ENCODE results near the gene NCOR2.
A peak's percentile ranks its signal among the peaks of the same experiment; 100 is the strongest.

NCOR2 gene

DNA sequence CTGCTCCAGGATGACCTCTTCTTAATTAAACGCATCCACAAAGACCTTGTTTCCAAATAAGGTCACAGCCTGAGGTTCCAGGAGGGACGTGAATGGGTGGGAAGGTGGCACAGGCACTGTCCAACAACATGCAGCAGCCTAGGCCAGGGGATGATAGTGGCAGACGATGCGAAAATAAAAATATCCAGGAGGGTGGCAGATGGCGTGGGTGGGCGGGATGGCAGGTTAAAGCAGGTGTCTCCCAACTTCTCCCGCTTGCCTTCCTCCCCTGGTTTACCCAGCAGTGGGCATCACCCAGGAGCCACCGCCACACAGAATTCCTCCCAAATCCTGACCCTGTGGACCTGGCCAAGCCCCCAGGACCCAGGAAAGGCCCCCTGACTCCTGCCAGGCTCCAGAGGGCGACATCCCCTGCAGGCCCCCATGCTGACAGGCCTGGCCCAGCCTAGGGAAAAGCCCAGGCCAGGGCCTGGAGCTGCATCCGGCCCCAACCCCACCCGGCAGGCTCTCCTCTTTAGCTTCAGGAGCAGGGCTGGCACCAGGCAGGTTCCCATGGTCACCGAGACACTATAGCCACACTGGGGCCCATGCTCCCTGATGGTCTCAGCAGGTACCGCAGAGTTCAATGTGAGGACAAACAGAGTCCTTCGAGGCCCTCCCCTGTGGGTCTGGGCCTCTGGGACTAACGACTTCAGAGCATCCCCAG, 9.7 kb downstream of the NCOR2 start:
- no peak for DNase-seq

DNA sequence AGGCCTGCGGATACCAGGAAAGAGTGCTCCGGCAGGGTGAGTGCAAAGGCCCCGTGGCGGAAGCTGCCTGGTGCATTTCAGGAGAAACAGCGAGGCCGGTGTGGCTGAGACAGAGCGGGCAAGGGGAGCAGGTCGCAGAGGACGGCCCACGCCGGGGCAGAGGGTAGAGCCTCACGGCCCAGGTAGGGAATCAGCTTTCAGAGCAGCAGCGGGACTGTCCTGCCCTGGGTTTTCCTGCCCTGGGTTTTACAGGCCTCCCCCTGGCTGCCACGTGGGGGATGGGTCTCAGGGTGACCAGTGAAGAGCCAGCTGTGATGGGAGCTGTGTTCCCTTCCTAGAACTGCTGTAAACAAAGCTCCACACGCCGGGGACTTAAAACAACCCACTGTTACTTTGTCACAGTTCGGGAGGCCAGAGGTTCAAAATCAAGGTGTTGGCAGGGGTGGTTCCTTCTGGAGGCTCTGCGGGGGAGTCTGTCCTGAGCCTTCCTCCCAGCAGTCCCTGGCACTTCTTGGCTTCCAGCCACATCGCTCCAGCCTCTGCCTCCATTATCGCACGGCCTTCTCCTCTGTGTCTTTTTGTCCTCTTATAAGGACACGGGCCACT, 10.4 kb downstream of the NCOR2 start:
- no peak for DNase-seq

DNA sequence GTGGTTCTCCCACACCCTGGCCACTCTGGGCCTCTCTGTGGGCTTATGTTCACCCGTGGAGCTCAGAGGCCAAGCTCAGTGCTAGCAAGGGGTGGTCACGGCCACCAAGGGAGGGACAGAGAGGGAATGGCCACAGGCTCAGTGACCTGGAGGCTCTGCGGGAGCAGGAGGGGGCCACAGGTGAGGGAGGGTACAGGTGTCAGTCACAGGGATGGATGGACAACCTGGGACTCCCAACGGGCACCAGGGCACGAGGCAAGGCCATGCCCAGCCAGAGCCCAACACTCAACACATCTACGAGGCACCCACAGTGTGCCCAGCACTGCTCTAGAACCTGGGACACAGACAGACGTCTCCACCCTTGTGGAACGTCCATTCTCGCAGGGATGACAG, 11.3 kb downstream of the NCOR2 start:
- no peak for DNase-seq

DNA sequence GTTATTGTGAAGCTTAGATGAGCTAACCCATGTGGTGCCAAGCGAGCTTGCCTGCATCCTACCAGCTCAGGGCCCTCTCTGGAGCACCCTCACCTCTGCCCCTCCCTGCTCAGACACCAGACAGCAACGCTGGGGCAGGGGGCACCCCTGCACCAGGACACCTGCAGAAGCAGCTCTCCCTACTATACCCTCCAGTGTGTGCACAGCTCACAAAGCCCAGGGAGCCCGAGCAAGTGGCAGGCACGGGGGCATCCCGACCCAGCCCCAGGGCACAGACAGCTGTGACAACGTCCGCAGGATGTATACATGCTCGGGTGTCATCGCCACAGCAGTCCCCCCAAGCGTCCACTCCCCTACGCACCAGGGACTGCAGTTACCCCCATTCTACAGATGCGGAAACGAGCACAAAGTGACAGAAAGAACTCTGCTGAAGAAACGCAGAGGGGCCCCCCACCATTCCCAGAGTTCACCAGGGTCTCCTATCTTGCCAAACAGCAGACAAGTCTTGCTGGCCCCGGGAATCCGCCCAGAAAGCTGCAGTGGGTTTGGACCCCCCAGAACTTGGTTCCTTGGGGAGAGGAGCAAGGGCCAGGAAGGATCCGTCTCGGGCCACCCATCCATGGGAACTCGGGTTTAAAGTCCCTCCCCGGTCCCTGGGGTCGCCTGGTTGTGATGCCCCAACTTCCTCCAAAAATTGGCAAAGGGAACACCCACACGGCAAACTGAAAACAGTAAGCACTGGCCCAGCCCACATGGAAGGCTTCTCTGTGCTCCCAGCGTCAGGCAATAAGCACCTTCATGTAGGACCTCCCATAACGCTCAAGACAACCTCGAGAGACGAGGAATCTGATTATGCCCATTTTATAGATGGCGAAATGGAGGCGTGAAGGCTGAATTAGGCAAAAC, 12.0 kb downstream of the NCOR2 start:
- no peak for DNase-seq

DNA sequence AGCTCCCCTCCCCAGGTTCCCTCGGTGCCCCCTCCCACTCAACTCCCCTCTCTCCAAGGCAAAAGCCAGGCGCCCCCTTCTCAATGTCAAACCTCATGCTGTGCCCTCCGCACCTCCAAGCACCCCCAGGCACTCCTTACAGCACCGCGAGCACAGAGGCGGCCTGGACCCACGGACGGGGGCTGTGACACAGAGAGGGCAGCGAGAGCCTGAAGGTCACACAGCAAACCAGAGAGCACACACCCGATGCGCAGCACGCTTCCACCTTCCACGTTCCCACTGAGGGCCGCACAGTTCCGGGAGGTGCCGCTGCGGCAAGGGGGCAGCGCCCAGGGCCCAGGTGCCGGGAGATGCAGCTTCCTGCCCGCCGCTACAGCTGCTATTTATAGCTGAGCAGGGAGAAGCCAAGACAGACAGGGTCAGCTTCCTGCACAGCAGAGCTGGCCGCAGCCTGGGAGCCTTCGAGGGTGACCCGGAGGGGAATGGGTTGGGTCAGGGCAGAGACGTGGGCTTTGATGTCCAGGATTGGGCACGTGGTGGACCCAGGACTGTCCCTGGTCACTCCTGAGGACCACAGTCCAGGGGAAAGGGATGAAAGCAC, 12.9 kb downstream of the NCOR2 start:
- DNase-seq = peak; percentile 39

DNA sequence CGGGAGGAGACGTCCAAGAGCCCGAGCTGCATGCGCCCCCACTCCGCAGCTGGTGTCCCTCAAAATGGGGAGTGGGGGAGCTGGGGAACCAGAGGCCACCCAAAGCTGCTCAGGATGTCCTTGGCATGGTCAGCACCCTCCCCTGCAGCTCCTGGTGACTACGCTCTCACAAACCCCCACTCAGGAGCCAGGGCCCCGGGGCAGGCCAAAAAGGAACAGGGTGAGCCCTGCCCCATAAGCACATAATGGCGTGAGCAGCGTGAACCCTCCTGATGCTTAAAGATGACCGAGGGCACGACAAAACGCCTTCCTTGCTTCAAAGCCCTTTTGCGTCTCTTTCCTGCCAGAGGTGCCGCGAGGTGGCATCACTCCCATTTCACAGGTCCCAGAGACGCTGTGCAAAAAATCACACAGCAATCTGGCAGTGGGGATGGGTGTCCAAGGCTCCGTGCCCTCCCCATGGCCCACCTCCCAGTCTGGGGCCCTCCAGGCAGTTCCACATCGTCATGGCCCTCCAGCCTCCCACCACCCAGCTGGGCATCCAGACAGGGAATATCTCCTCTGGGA, 13.5 kb downstream of the NCOR2 start:
- no peak for DNase-seq

DNA sequence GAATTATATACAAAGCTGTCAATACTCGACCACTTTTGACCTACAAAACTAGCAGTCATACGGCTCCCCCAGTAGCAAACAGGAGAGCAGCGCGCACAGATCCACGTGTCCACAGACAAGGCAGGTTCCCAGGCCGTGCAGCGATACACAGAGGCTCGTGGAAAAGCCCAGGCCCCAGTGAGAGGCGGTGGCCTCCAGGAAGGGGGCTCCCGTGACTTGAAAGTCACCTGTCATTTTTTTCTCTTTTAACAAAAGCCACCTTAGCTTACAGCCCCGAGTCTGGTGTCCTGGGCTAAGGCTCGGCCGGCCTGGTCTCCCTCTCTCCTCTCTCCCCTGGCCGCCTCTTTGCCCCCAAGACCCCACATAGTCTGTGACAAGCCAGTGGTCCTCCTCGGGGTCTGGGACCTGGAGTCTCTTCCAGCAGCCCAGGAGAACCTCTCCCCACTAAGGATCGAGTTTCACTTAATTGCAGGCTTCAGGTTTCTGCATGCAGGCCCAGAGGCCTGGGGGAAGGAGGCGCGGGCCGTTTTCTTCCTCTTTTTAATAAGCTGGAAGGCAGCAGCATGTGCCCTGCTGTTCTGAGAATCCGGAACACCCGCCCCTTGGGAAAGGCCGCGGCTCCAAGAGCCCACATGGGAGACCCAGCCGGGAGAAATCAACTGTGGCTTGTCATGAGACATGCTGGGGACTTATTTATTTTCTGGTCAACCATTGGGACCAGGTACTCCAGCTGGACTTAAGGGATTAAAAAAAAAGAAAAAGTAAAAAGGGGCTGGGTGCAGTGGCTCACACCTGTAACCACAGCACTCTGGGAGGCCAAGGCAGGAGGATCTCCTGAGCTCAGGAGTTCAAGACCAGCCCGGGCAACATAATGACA, 15.9 kb downstream of the NCOR2 start:
- DNase-seq = peak; percentile 77

DNA sequence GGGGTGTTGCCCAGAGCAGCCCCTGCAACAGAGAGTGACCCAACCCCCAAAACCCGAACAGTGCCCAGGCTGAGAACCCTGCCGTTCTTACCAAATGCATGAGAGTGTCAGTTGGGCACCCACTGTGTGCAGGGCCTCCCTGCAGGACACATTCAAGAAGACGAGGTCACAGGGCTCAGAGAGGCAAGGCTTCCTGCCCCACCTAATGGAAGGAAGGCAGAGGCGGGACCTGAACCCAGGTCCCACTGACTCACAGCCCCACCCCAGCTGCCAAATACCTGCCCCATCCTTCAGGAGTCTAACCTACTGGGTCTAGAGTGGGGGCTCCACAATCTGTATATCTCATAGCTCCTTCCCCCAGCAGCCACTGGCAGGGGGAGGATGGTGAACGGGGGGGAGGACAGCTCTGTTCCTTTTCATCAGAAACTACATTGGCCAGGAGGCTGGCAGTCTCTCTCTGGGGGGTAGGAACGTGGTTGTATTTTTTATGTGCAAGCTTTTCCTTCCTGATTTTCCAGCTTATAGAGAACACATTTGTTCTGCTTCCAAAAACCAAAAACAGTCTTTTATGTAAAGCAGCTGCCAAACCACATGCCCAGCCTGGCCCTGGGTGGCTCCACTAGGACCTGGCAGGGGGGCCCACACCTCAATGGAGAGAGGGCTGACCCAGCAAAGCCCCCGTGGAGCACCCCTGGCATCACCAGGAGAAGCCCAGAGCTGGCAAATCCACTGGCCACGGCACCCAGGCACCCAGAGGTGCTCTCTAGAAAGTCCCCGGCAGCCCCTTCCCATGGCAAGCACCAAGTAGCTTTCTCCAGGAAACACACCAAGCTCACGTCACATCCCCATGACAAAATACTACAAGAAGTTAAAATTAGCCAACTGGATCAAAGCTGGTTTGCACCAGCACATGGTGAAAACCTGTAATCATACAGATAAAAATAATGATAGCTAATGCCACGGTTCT, 17.0 kb downstream of the NCOR2 start:
- peak; percentile 79 for DNase-seq

DNA sequence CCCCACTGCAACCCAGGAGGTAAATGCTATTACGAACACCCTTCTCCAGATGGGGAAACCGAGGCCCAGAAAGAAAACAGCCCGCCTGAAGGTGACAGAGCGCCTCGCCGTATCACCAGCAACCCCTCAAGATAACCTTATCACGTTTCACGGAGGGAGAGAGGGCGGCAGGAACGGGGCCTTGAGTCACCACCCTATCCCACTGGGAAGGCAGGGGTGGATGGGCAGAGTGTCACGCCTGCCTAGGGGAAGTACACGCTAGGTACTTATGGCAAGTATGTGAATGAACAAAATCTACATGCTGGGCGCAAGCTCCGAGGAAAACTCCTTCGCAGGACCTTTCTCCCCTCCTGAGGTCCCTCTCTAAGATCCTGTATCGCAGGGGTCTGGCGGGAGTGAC, 17.8 kb downstream of the NCOR2 start:
- no peak for DNase-seq

DNA sequence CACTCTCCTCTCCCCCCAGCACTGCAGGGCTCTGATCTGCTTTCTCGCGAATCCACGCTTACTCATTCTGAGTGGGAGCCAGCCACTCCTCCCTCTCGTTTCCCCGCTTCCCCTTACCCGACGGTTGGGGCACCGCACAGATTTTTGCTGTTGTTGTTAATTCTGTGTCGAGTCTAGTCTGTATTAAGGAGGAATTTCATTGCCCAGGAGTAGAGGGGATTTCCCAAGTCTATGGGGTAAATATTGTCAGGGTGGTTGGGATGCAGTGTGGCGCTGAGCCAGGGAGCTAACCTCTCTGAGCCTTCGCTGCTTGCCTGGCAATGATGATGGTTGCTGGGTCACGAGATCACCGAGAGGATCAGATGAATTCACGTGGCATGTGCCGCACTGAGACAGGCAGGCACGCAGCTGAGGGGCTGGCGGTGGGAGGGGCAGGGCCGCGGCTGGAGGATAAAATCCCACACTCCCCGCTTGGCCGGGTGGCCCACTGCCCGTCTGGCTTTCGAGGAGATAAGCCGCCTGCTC, 18.5 kb downstream of the NCOR2 start:
- DNase-seq = no peak

DNA sequence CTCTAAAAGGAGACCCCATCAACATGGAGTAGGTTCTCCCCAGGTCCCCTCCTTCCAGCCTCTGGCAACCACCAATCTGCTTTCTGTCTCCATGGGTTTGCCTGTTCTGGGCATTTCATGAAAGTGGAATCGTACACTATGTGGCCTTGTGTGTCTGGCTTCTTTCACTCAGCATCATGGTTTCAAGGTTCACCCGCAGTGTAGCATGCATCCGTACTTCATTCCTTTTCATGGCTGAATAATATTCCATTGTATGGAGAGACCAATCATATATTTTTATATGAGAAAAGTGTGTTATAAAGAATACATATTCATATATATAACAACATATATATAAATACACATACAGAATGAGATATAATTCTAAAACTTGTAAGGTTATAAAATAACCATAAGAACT, 19.8 kb downstream of the NCOR2 start:
- no peak for DNase-seq

DNA sequence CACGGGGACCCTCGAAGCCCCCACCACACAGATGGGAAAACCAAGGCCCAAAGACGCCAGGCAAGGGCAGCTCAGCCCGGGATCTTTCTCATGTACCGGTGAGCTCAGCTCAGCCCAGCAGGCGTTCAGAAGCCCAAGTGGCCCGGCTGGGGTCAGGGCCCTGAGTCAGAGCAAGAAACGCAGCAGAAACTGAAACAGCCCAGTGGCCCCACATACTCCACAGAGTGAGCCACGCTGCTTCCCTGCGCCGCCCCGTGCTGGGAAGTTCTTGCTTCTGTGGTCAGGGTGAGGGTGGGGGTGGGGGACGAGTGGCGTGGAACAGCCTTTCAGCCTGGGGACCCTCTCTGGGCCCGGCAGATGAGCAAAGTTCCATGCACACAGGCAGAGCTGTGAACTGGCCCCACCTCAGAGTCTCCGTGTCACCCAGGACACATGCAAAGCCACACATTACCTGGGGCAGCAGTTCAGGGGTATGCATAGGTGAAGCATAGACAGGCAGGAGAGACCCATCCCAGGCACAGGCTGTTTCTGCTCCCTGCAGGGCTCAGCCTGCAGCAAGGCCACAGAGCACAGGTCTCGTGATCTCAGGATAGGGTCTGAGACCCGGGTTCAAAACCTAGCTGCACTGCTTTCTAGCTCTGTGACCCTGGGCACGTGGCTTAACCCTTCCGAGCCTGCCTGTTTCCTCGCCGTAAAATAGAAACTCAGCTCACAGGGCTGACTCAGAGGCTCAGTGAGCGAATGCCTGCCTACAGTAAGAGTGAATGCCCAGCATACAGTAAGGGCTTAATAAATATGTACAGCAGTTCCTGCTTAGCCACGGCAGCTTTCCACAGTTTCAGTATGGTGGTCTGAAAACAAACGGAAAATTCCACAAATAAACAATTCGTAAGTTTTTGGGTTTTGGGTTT, 21.6 kb downstream of the NCOR2 start:
- DNase-seq = no peak

DNA sequence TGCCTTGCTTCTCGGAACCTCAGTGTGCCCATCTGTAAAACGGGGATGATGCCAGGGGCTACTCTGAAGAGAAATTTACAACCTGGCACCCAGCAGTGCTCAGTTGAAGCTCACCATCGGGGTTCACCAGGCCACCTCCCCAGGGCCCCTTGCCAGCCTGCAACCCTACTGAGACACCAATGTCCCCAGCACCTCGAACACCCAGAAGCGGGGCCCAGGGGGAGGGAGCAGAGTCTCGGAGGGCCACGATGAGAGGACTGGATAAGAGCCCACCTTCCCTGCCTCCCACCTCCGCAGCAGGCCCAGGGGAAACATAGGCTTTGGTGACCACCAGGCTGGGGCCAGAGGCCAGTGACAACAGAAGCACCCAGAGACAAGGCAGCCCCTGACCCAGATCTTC, 22.4 kb downstream of the NCOR2 start:
- DNase-seq = no peak

DNA sequence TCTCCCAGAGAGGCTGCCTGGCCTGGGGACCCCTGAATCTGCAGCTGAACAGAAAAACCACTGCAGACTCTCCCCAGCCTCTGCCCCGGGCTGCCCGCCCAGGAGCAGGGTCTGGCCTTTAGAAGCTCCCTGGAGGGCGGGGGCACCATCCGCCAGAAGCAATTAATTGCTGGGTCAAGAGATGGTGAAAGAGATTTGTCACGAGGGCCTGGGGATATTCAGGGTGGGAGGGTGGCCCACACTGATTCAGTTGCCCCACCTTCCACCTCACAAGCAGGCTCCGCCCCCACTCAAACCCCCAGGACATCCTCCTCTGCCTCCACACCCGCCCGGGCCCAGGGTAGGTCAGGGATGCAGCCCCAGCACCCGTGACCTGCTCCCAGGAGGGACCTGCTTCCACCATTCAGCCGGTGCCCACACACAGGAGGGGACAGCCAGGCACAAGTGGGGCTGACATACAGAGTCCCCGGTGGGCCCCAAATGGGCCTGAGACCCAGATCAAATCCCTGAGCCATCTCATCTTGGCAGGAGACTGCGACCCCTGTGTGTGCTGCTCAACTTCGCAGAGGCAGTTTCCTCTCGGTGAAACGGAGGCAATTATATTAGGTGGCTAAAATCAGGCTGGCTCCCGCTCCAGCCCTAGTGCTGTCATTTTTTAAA, 23.0 kb downstream of the NCOR2 start:
- no peak for DNase-seq

DNA sequence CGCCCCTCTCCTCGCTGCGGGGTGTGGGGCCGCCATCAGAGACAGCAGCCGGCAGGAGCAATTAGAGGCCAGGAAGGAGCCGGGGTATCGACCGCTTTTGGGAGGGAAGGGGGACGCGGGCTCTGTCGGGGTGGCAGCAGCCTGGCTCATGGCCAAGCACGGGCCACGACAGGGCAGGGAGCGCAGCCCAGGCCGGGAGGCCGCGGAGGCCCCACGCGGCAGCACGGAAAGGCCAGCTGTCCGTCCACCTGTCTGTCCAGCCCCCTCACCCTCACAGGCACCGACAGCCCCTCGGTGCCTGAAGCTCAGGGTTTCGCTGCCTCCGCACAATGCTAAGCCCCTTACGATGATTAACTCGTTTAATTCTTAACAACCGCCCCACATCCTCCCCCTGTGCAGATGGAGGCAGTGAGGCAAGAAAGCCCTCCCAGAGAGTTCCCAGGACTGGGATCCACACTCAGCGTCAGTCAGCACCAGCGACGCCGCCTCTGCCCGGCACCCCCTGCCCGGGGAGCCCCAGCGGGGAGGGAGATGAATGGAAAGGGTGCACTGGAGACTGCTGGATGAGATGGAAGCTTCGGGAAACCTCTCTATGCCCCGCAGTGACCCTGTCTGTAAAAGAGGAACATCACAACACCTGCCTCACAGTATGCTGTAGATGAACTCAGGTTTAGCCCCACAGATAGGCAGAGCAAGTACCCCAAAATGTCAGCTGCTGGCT, 23.7 kb downstream of the NCOR2 start:
- DNase-seq = peak; percentile 19

DNA sequence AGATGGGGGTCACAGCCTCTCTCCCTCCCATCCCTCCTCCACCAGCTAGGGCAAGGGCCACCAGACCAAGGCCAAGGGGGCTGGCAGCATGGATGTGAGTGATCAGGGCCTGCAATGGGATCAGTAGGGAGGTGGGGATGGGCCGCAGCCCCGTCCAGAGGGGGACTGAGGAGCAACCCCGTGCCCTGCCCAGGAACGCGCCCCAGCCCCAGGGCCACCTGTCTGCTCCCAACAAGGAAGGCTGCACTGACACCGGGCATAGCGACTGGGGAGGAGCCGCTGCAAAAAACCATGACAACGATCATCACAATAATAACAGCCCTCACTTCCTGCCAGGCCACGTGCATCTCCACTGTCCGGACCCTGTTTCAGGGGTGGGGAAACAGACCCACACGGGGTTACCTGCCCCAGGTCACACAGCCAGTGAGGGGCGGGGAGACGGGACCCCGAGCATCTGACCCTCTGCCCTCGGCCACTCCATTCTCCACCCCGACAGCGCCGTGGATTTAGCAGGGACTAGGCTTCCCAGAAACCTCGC, 24.3 kb downstream of the NCOR2 start:
- peak; percentile 24 for DNase-seq

DNA sequence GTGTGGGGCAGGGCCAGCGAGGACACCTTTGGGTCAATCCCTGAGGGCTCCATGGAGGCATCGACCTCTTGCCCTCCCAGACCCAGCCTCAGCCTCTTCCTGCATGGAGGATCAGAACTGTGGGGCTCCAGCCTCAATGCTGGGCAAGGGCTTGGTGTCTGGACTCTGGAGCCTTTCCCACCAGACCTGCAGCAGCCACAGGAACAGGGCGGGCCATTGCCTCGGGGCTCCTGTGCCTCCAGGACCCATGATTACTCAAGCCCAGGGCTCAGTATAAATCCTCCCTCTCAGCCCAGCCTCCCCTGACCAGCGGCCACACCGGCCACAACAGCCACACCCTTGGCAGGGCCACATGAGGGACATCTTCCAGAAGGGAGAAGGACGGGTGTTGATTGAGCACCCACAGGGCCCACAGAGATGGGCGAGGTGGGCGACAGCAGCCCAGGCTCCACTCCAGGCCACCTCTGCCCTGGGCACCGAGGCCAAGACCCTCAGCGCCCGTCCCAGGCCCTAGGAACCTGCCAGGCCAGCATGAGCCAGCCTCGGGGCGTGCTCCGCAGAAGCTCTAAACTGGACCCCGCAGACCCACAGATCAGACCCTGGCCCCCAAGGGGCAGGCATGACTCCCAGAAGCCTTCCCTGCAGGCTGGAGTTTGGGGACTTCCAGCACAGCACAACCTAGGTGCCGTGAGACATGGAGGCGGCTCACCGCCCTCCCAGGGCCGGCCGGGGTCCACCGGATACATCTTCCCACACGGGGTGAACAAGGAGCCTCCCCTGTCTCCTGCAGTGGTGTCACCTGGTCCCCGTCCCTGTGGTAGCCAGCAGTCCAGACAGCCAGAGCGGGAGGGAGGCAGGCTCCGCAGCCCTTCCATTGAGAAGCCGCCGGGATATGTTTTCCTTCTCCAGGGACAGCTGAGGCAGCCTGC, 25.1 kb downstream of the NCOR2 start:
- DNase-seq = no peak
